Activated naive CD8-positive, alpha-beta T cell treated with anti-CD3 and anti-CD28 coated beads, Interleukin-2, amount 50 U/mL, for 24 hours (primary cell): ENCODE results near the gene HECW1.

Experiments used
- ATAC-seq: fragments of 150-1000 bp; cut with Tn5 transposase; one replicate; pipeline ENCODE4 v1.10.0; 2021
- DNase-seq: peaks from one replicate; pipeline ENCODE4 v3.0.0; 2021
- H3K27ac Mint-ChIP-seq: one replicate; pipeline ENCODE4 v1.8.0; 2021; ENCODE audit warnings: mild to moderate bottlenecking, mixed read lengths
- H3K27me3 Mint-ChIP-seq: one replicate; pipeline ENCODE4 v1.8.0; 2021; ENCODE audit warnings: mixed read lengths
- H3K36me3 Mint-ChIP-seq: one replicate; pipeline ENCODE4 v1.8.0; 2021; ENCODE audit warnings: low read depth, mixed read lengths
- H3K4me1 Mint-ChIP-seq: one replicate; pipeline ENCODE4 v1.8.0; 2021; ENCODE audit warnings: mixed read lengths
- H3K4me3 Mint-ChIP-seq: one replicate; pipeline ENCODE4 v1.8.0; 2021; ENCODE audit warnings: mild to moderate bottlenecking, moderate library complexity, mixed read lengths
- H3K9me3 Mint-ChIP-seq: one replicate; pipeline ENCODE4 v1.8.0; 2021; ENCODE audit warnings: mixed read lengths

Gene HECW1

GRCh38 chr7:43302211-43302711 is 189.8 kb downstream of the HECW1 start:
- H3K27ac Mint-ChIP-seq: no peak overlapping the region
- no peaks in the 10 kb centered on the region for H3K36me3 Mint-ChIP-seq
- no peaks in the 10 kb centered on the region for H3K9me3 Mint-ChIP-seq
- H3K4me3 Mint-ChIP-seq: no peak overlapping the region
- H3K27me3 Mint-ChIP-seq: peaks cover 17% of the 10 kb centered on the region
- ATAC-seq (peak; percentile 78), DNase-seq (peak; percentile 42)
- peaks cover 34% of the 10 kb centered on the region for H3K4me1 Mint-ChIP-seq

GRCh38 chr7:43302773-43303460 is 190.5 kb downstream of the HECW1 start:
- Mint-ChIP-seq H3K27me3 (peaks cover 17% of the 10 kb centered on the region), H3K4me3 (no peak overlapping the region), H3K4me1 (peaks cover 34% of the 10 kb centered on the region), H3K9me3 (no peaks in the 10 kb centered on the region), H3K27ac (peak overlapping the region; percentile 53), H3K36me3 (no peaks in the 10 kb centered on the region)
- DNase-seq (peak; percentile 4), ATAC-seq (no peak)

GRCh38 chr7:43303740-43304241 is 191.3 kb downstream of the HECW1 start:
- peaks cover 34% of the 10 kb centered on the region for H3K4me1 Mint-ChIP-seq
- ATAC-seq: peak; percentile 81
- H3K9me3 Mint-ChIP-seq: no peaks in the 10 kb centered on the region
- peak; percentile 57 for DNase-seq
- H3K27ac Mint-ChIP-seq: peak overlapping the region; percentile 53
- no peak overlapping the region for H3K4me3 Mint-ChIP-seq
- H3K27me3 Mint-ChIP-seq: peaks cover 17% of the 10 kb centered on the region
- no peaks in the 10 kb centered on the region for H3K36me3 Mint-ChIP-seq

- no peaks in the 10 kb centered on the region for H3K9me3 Mint-ChIP-seq
- no peak for DNase-seq
- ATAC-seq: no peak
- H3K36me3 Mint-ChIP-seq: no peaks in the 10 kb centered on the region
- H3K27me3 Mint-ChIP-seq: peaks cover under 1% of the 10 kb centered on the region
- H3K4me3 Mint-ChIP-seq: no peak overlapping the region
- peaks cover 34% of the 10 kb centered on the region for H3K4me1 Mint-ChIP-seq
- no peak overlapping the region for H3K27ac Mint-ChIP-seq
Observed at GRCh38 chr7:43306404-43306803, 194.0 kb downstream of the HECW1 start.

- no peak for ATAC-seq
- peaks cover 27% of the 10 kb centered on the region for H3K4me1 Mint-ChIP-seq
- no peaks in the 10 kb centered on the region for H3K9me3 Mint-ChIP-seq
- H3K27ac Mint-ChIP-seq: no peak overlapping the region
- no peak for DNase-seq
- H3K27me3 Mint-ChIP-seq: no peaks in the 10 kb centered on the region
- H3K36me3 Mint-ChIP-seq: no peaks in the 10 kb centered on the region
- no peak overlapping the region for H3K4me3 Mint-ChIP-seq
Observed at GRCh38 chr7:43307522-43307921, 195.1 kb downstream of the HECW1 start.

- DNase-seq: no peak
- peaks cover 3% of the 10 kb centered on the region for H3K27me3 Mint-ChIP-seq
- H3K4me1 Mint-ChIP-seq: peaks cover 18% of the 10 kb centered on the region
- H3K36me3 Mint-ChIP-seq: no peaks in the 10 kb centered on the region
- ATAC-seq: no peak
- no peak overlapping the region for H3K4me3 Mint-ChIP-seq
- no peak overlapping the region for H3K27ac Mint-ChIP-seq
- no peaks in the 10 kb centered on the region for H3K9me3 Mint-ChIP-seq
Observed at GRCh38 chr7:43308913-43309705, 196.7 kb downstream of the HECW1 start.

GRCh38 chr7:43309706-43310022 is 197.2 kb downstream of the HECW1 start:
- peaks cover 21% of the 10 kb centered on the region for H3K4me1 Mint-ChIP-seq
- H3K27ac Mint-ChIP-seq: no peak overlapping the region
- no peak overlapping the region for H3K4me3 Mint-ChIP-seq
- no peak for DNase-seq
- no peaks in the 10 kb centered on the region for H3K9me3 Mint-ChIP-seq
- no peak for ATAC-seq
- no peaks in the 10 kb centered on the region for H3K36me3 Mint-ChIP-seq
- H3K27me3 Mint-ChIP-seq: peaks cover 3% of the 10 kb centered on the region

- Mint-ChIP-seq H3K4me3 (no peak overlapping the region), H3K36me3 (no peaks in the 10 kb centered on the region), H3K9me3 (no peaks in the 10 kb centered on the region), H3K27ac (no peak overlapping the region), H3K27me3 (peaks cover 6% of the 10 kb centered on the region), H3K4me1 (peaks cover 18% of the 10 kb centered on the region)
- DNase-seq (no peak), ATAC-seq (no peak)
Observed at GRCh38 chr7:43311052-43311451, 198.6 kb downstream of the HECW1 start.

GRCh38 chr7:43311694-43312093 is 199.2 kb downstream of the HECW1 start:
- Mint-ChIP-seq H3K9me3 (no peaks in the 10 kb centered on the region), H3K27me3 (peaks cover 6% of the 10 kb centered on the region), H3K27ac (no peak overlapping the region), H3K36me3 (no peaks in the 10 kb centered on the region), H3K4me3 (no peak overlapping the region), H3K4me1 (peaks cover 18% of the 10 kb centered on the region)
- DNase-seq (no peak), ATAC-seq (no peak)

- peaks cover 18% of the 10 kb centered on the region for H3K4me1 Mint-ChIP-seq
- H3K9me3 Mint-ChIP-seq: no peaks in the 10 kb centered on the region
- no peaks in the 10 kb centered on the region for H3K36me3 Mint-ChIP-seq
- no peak for ATAC-seq
- peaks cover 12% of the 10 kb centered on the region for H3K27me3 Mint-ChIP-seq
- H3K4me3 Mint-ChIP-seq: no peak overlapping the region
- no peak overlapping the region for H3K27ac Mint-ChIP-seq
- DNase-seq: no peak
Observed at GRCh38 chr7:43313628-43314378, 201.4 kb downstream of the HECW1 start.

GRCh38 chr7:43314379-43315158 is 202.1 kb downstream of the HECW1 start:
- H3K36me3 Mint-ChIP-seq: no peaks in the 10 kb centered on the region
- peaks cover 18% of the 10 kb centered on the region for H3K4me1 Mint-ChIP-seq
- no peak overlapping the region for H3K27ac Mint-ChIP-seq
- H3K4me3 Mint-ChIP-seq: no peak overlapping the region
- ATAC-seq (peak; percentile 86), DNase-seq (peak; percentile 15)
- no peaks in the 10 kb centered on the region for H3K9me3 Mint-ChIP-seq
- peaks cover 12% of the 10 kb centered on the region for H3K27me3 Mint-ChIP-seq

GRCh38 chr7:43317075-43317474 is 204.6 kb downstream of the HECW1 start:
- no peaks in the 10 kb centered on the region for H3K9me3 Mint-ChIP-seq
- DNase-seq (no peak), ATAC-seq (no peak)
- H3K27ac Mint-ChIP-seq: no peak overlapping the region
- H3K4me3 Mint-ChIP-seq: no peak overlapping the region
- peaks cover 18% of the 10 kb centered on the region for H3K4me1 Mint-ChIP-seq
- H3K27me3 Mint-ChIP-seq: peaks cover 17% of the 10 kb centered on the region
- H3K36me3 Mint-ChIP-seq: no peaks in the 10 kb centered on the region

- no peak for DNase-seq
- ATAC-seq: no peak
- Mint-ChIP-seq H3K9me3 (no peaks in the 10 kb centered on the region), H3K4me1 (peaks cover 18% of the 10 kb centered on the region), H3K27ac (no peak overlapping the region), H3K27me3 (peaks cover 18% of the 10 kb centered on the region), H3K4me3 (no peak overlapping the region), H3K36me3 (no peaks in the 10 kb centered on the region)
Observed at GRCh38 chr7:43318188-43318770, 205.8 kb downstream of the HECW1 start.

GRCh38 chr7:43325595-43325994 is 213.1 kb downstream of the HECW1 start:
- no peaks in the 10 kb centered on the region for H3K36me3 Mint-ChIP-seq
- ATAC-seq: no peak
- no peak for DNase-seq
- no peaks in the 10 kb centered on the region for H3K4me1 Mint-ChIP-seq
- no peak overlapping the region for H3K4me3 Mint-ChIP-seq
- no peaks in the 10 kb centered on the region for H3K9me3 Mint-ChIP-seq
- H3K27ac Mint-ChIP-seq: no peak overlapping the region
- H3K27me3 Mint-ChIP-seq: peaks cover 8% of the 10 kb centered on the region
